NCI-H1930 (cell line): ENCODE data around the gene CISTR.
"Not testable (repeated sequence)": the region's sequence is repeated elsewhere in the genome, so short reads cannot be mapped to it uniquely, and the experiment has no call there.

ENCODE experiments used
- DNase-seq, 2 experiments: peaks; one replicate each; lab custom pipeline; 2025; lab: John Stamatoyannopoulos, UW

CISTR gene

DNA sequence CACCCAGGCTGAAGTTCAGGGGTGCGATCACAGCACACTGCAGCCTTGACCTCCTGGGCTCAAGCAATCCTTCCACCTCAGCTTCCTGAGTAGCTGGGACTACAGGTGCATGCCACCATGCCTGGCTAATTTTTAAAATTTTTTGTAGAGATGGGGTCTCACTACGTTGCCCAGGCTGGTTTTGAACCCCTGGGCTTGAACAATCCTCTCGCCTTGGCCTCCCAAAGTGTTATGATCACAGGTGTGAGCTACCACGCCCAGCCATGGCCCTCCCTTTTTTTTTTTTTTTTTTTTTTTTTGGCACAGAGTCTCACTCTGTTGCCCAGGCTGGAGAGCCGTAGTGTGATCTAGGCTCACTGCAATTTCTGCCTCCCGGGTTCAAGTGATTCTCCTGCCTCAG is 33.2 kb downstream of the CISTR start:
- DNase-seq: not testable (repeated sequence)

DNA sequence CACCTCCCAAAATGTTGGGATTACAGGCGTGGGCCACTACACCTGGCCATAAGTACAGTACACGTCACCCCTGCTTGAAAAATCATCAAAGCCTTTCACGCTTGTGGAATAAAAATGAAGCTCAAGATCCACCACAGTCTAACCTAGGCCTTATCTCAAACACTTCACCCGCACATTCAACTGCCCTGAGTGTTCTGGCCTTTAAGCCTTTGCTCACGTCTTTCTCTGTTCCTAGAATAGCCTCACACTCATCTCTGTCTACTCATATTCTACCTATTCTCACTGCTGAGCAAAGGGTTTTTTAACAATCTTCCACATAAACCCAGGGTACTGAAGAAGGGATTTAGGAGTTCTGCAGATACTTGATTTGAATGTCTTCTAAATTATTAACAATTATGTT is 34.5 kb downstream of the CISTR start:
- DNase-seq: no peak

DNA sequence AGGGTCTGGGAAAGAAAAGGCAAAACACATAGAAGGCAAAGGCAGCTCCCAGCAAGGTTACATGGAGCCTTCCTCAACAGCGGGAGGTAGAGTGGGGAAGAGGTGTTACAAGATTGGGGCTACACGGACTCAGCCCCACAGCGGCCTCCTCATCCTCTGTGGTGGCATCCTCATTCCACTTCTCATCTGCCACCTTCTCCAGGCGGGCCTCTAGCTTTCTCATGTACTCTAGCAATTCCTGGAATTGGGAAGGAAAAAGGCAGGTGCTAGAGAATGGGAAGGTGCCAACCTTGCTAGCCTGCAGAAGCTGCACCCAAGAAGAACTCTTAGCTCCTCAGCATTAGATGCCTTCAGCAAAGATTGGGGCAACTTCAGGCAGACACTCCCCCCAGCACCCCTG is 37.8 kb downstream of the CISTR start:
- no peak for DNase-seq

DNA sequence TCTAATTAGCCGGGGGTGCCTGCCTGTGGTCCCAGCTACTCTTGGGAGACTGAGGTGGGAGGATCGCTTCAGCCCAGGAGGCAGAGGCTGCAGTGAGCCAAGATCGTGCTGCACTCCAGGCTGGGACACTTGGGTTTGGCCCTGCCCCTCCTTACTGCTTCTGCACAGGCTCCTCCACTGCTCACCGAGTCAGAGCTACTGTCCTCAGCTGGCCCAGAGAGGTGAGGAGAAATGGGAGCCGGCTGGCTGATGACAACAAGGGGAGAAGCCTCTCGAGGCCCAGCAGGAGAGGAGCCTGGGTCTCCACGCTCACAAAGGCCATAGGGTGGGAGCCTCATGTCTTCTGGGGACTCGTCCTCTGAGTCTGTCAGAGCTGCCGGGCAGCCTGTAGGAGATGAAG is 38.3 kb downstream of the CISTR start:
- DNase-seq: no peak

DNA sequence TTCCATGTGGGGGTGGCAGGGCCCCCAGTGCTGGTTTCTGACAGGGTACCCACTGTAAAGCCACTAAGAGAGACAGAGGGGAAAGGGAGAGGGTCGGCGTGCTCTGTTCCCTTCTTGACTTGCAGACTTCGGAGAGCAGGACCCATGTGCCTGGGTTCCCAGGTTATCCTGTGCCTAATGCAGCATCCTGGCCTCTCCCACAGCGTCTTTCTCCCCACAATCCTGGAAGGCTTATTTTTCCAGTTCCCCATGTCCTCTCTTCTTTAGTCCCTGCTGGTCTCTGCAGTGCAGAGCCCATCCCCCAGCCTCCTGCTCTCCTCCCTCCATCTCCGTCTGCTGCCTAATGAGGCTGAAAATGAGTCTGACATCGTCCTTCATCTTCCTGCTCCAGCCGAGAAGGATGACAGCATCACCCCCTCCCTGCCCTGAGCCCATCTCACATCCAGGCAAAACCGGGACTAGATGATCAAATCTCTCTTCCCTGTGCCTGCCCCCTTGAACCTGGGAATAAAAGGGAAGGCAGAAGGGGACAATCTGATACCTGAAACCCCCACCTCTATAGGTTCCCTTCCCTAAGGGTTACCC is 39.6 kb downstream of the CISTR start:
- no peak for DNase-seq

DNA sequence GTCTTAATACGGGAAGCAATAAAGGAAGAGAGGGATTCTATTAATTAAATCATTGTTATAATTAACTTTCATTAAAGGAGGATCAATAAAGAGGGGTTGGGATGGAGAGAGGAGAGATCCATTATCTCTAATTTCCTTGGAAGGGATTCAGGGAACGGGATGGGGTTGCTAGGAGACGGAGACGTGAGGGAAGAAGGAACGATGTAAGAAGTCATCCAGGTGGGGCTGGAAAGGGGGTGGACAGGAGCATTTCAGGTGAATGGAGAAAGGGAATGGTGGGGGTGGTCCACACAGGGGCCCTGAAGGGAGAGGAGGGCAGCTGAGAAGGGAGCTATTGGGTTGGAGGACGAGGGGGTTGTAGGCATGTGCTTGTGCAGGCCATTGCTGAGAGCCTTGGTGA is 41.7 kb downstream of the CISTR start:
- DNase-seq: no peak

DNA sequence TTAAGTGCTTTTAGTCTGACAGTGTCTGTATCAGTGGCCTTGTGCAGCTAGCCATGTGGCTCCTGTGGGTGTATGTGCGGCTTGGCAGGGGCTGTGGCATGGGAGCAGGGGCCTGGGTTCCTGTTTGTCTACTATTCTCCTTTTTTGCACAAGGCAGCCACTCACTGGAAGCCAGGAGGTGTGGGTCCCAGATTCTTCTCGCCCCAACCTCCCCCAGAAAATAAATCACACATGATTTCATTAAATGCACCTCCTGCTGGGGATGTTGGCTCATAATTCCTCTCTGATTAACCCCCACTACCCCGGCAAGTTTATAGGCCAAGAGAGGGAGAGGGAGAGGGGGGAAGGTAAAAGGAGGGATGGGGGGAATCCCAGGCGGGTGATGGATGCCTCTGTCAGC is 42.1 kb downstream of the CISTR start:
- DNase-seq: no peak

DNA sequence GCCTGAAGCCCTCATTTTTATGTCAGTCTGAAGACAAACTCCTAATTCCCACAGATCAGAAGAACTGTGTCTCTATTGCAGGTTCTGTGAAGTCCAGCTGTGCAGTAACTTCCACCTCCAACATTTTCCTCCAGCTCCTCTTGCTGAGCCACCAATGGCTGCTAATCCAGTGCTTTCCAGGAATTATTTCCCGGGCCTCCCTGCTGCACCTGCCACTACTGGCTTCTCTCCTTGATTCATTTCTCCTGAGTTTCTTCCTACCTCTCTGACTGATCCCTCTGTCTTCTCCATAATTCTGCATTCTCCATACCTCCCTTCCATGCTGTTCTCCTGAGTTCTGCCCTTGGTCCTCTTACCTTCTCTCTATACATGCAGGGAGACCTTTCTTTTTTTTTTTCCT is 45.7 kb downstream of the CISTR start:
- no peak for DNase-seq

DNA sequence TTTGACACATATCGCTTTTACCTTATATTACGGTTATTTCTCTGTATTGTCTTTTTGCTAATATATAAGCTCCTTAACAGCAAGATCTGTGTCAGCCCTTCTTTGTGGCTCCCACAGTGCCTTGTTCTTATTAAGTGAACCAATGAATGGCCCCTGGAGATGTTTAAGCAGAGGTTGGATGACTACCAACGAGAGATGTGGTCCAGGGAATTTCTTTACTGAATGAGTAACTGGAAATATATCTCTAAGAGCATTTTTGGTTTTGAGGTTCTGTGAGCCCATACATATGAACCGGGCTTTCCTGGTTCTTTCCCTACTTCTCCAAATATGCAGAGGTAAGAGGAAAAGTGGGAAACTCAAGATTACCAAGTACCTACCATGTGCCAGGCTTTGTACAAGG is 48.0 kb downstream of the CISTR start:
- no peak for DNase-seq

DNA sequence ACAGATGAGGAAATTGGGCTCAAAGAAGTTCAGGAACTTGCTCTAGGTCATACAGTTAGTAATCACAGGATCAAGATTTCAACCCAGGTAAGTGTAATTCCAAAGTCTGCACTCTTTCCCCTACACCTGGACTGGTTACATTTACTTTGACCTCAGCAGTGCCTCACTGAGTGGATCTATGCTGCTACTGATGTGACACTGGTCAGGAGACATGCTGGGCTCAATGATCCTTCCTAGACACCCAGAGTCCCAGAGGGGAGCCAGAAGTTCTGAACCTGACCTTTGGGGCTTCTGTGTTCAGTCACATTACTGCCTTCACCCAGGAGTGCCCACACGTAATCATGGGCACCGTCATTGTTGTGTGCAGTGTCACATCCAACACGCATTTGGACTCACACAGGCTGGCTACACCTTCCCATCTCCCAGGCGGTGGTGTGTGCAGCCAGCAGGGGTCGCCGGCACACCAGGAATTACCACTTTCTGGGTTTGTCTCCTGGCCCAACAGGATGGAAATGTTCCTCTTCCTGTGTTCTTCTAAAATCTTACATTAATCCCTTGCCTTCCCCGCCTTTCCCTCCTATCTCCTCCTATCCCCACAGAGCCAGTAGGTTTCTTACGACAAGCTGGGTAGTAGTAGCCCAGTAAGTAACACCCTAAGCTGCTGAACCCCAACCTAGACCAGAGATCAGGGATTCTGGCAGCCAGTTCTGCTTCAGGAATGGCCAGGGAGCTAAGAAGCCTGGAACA is 50.1 kb downstream of the CISTR start:
- peak; percentile 9 to 28 for DNase-seq

DNA sequence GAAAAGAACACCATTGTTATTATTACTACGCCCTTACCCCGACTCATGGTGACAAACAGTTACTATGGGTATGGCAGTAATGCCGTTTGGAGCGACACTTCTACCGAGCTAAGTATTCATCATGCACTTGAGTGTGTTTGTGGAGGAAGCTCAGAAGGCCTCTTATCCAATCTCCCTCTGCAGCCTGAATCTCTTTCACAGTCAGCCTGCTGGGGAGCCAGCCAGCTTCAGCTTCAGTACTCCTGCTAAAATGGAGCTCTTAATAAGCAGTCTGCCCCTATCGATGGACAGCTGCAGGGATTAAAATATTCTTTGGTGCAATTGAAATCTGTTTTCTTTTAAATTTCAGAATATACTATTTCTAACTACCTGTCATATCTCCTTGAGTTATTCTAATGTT is 51.2 kb downstream of the CISTR start:
- DNase-seq: no peak

DNA sequence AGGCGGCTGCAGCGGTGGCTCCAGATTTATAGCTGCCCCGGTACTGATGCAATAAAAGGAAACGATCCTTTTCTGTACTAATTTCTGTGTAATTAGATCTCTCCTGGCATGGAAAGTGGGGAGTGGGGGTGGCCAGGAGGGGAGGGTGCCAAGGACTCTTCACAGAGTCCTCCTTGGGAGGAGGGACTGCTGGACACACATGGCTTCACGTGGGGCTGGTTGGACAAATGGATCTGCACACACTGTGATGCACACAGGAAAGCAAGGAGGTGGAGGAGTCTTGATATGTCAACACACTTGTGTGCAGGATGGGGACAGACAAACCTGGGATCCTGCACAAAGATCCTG is 52.1 kb downstream of the CISTR start:
- no peak for DNase-seq

DNA sequence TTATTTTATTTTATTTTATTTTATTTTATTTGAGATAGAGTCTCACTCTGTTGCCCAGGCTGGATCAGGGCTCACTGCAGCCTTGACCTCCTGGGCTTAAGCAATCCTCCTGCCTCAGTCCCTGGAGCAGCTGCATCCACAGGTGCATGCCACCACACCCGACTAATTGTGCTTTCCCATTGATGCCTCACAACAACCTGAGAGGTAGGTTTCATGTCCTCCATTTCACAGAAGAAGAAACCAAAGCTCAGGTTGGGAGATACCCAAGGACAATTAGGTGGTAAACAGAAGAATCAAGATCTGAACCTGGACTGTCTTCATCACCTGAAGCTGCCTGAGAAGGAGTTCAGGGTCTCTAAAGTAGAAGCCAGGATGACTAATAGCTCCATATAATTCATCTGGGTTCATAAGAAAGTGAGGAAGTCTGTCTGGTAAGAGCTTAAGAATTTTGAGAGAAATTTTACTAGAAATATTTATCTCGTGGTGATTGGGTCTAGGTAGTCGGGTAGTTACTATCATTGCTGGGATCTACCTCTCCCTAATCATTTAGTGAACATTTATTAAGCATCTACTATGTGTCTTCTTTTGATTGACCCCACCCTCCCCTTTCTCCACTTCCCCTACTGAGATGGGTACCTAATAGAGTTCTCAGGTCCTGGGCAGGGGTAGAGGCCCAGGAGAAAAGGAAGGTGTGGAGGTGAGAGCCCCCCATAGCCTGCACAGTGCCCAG is 52.7 kb downstream of the CISTR start:
- DNase-seq: no peak

DNA sequence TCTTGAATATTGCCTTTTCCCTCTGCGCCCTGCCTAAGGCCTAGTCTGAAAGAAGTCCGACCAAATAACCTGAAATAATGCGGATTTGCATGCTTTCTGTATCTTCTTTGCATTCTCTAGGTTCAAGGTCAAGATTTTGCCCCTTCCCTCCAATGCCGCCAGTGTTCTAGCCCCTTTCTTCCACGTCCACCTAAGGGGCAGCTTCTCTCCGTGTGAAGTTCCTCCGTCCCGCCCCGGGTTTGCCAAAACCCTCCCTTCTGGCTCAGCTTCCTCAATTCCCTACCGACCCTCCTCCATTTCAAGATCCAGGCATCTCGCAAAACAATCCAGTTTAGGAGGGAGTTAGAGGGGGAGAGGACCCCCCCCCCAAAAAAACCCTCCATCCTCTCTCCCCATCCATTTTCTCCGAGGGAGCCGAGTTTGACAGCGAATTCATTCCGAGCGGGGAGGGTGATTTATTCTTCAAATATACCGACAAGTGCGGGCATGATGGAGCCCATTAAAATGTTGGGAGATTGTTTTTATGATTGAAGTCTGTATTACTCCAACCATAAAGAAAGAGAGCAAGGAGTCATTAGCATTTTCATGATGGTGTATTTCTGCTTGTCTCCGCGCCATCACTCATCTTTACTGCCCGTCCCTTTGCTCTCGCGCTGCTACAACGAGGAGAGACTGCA is 55.0 kb downstream of the CISTR start:
- DNase-seq: no peak
